ENCODE measurements around the gene PLCB1.

Gene PLCB1

GRCh38 chr20:8796088-8796660 is 664.1 kb downstream of the PLCB1 start:
- H3K4me2 ChIP-seq: no peak overlapping the region
- H3K27ac ChIP-seq: no peak overlapping the region
- H3K36me3 ChIP-seq (ENCODE audit: insufficient read depth): no peaks in the 10 kb centered on the region

GRCh38 chr20:8798505-8798904 is 666.4 kb downstream of the PLCB1 start:
- no peak for TF ChIP-seq CTCF (conservative IDR thresholded peaks at IDR 0.05; ENCODE audit: low read depth, low read length)
- no peak overlapping the region for H2AFZ ChIP-seq (ENCODE audit: low read depth)
- no peaks in the 10 kb centered on the region for H4K20me1 ChIP-seq (ENCODE audit: insufficient read depth)
- no peaks in the 10 kb centered on the region for H3K36me3 ChIP-seq (ENCODE audit: insufficient read depth)
- no peak overlapping the region for H3K4me2 ChIP-seq
- no peaks in the 10 kb centered on the region for H3K79me2 ChIP-seq (ENCODE audit: insufficient read depth, low read depth)
- H3K27ac ChIP-seq: no peak overlapping the region
- peaks cover 23% of the 10 kb centered on the region for H3K4me1 ChIP-seq (ENCODE audit: low read depth, poor library complexity, severe bottlenecking)
- H3K4me3 ChIP-seq (IDR thresholded peaks at IDR 0.05; ENCODE audit: insufficient read depth, low read depth, low read length): no peak overlapping the region
- H3K27me3 ChIP-seq (ENCODE audit: insufficient read depth, low read depth): no peaks in the 10 kb centered on the region
- H3K9ac ChIP-seq: no peak overlapping the region

More at GRCh38 chr20:8796088-8796660, 664.1 kb downstream of the PLCB1 start:
- Histone ChIP-seq H3K9ac (no peak overlapping the region), H3K79me2 (ENCODE audit: insufficient read depth, low read depth) (no peaks in the 10 kb centered on the region), H3K4me1 (ENCODE audit: low read depth, poor library complexity, severe bottlenecking) (peaks cover 23% of the 10 kb centered on the region), H2AFZ (ENCODE audit: low read depth) (no peak overlapping the region), H3K27me3 (ENCODE audit: insufficient read depth, low read depth) (no peaks in the 10 kb centered on the region), H4K20me1 (ENCODE audit: insufficient read depth) (no peaks in the 10 kb centered on the region), H3K4me3 (IDR thresholded peaks at IDR 0.05; ENCODE audit: insufficient read depth, low read depth, low read length) (no peak overlapping the region)
- TF ChIP-seq CTCF (conservative IDR thresholded peaks at IDR 0.05; ENCODE audit: low read depth, low read length): no peak

GRCh38 chr20:8800089-8800488 is 668.0 kb downstream of the PLCB1 start:
- Histone ChIP-seq H3K27me3 (ENCODE audit: insufficient read depth, low read depth) (no peaks in the 10 kb centered on the region), H3K4me3 (IDR thresholded peaks at IDR 0.05; ENCODE audit: insufficient read depth, low read depth, low read length) (no peak overlapping the region), H3K4me1 (ENCODE audit: low read depth, poor library complexity, severe bottlenecking) (peaks cover 29% of the 10 kb centered on the region), H2AFZ (ENCODE audit: low read depth) (no peak overlapping the region), H3K79me2 (ENCODE audit: insufficient read depth, low read depth) (no peaks in the 10 kb centered on the region), H3K36me3 (ENCODE audit: insufficient read depth) (no peaks in the 10 kb centered on the region), H3K9ac (no peak overlapping the region), H4K20me1 (ENCODE audit: insufficient read depth) (no peaks in the 10 kb centered on the region), H3K27ac (no peak overlapping the region), H3K4me2 (no peak overlapping the region)
- 0 out of 2 replicates have a peak, but pooled peaks have one; percentile 18 for TF ChIP-seq CTCF (conservative IDR thresholded peaks at IDR 0.05; ENCODE audit: low read depth, low read length)

- Histone ChIP-seq H3K9ac (no peak overlapping the region), H3K27ac (no peak overlapping the region), H4K20me1 (ENCODE audit: insufficient read depth) (no peaks in the 10 kb centered on the region), H3K4me2 (no peak overlapping the region), H3K4me1 (ENCODE audit: low read depth, poor library complexity, severe bottlenecking) (peaks cover 31% of the 10 kb centered on the region), H2AFZ (ENCODE audit: low read depth) (no peak overlapping the region), H3K79me2 (ENCODE audit: insufficient read depth, low read depth) (no peaks in the 10 kb centered on the region), H3K36me3 (ENCODE audit: insufficient read depth) (no peaks in the 10 kb centered on the region), H3K27me3 (ENCODE audit: insufficient read depth, low read depth) (no peaks in the 10 kb centered on the region), H3K4me3 (IDR thresholded peaks at IDR 0.05; ENCODE audit: insufficient read depth, low read depth, low read length) (no peak overlapping the region)
- no peak for TF ChIP-seq CTCF (conservative IDR thresholded peaks at IDR 0.05; ENCODE audit: low read depth, low read length)
These were observed 669.6 kb downstream of the PLCB1 start for GRCh38 chr20:8801686-8802085.

Measured in KMS-11 (cell line).